Jurkat, Clone E6-1 (cell line): ENCODE data around the gene RABL3.
"Not testable (repeated sequence)": the region's sequence is repeated elsewhere in the genome, so short reads cannot be mapped to it uniquely, and the experiment has no call there.

ENCODE experiments used
- DNase-seq: peaks from one replicate; pipeline ENCODE4 v3.0.0-alpha.2; 2011; ENCODE audit warnings: low read depth, low spot score
- H3K4me3 ChIP-seq: 2 replicates; pipeline ENCODE4 v1.5.1; 2011; ENCODE audit warnings: mild to moderate bottlenecking, low read length, control low read depth, moderate library complexity

RABL3 gene

GRCh38 chr3:120688121-120688520 lies 54.2 kb downstream of the RABL3 start:
- no peak overlapping the region for H3K4me3 ChIP-seq
- no peak for DNase-seq

GRCh38 chr3:120685411-120685810 lies 56.9 kb downstream of the RABL3 start:
- H3K4me3 ChIP-seq: no peak overlapping the region
- no peak for DNase-seq

DNA sequence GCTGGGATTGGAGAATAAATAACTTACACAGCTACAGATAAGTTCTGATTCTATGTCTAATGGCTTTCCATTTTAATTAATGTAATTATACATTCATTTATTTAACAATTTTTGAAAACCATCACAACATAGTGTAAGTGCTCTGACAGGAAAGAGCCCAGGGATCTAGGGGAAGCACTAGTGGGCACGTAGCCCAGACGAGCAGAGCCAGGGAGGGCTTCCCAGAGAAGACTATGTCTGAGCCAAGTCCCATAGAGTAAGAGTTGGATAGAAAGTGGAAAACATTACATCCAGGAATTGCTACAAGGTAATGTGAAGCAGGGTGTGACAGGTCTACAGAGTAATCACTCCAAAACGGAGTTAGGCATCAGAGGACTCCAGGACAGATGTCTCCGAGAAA lies 57.4 kb downstream of the RABL3 start:
- H3K4me3 ChIP-seq: no peak overlapping the region
- no peak for DNase-seq

DNA sequence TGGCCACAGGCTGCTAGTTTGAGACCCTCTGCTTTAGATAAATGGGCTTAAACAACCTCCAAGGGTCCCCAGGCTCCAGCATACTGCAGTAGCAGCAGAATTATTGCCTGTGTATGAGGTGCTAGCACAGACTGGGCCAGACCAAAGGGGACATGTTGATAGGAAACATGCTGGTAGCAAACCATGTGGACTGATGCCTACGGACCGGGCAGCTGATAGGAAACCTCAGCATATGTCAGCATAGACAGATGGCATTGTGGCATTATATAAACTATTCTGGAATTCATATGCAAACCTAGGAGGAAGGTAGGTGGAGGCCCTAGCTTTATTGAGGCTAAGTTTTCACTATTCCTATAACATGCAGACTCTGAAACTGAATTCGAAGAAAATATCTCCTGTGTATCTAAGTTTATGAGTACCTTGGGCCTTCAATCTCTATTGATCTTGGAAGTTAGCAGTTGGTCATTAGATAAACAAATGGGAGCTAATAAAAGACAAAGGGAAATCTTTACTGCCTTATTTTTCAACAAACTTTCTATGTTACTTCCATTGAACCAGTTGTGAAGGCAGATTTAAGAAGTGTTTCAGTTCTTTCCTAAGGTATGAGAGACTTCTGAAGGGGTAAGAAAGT lies 58.5 kb downstream of the RABL3 start:
- DNase-seq: no peak
- no peak overlapping the region for H3K4me3 ChIP-seq

DNA sequence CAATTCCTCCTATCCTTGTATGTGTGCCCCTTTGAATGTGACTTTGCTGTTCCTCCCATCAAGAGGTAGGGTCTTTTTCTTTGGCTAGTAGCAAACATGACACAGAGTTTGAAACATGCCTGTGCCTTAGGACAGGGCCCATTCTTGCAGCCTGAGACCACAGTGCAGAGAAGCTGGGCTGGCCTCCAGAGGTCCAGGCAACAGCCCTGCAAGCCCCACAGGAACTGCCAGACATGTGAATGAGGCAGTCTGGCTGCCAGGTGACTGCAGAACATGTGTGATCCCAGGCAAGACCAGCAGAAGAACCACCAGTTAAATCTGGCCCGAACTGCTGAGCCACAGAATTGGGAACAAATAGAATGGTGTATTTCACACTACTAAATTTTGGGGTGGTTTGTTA lies 59.1 kb downstream of the RABL3 start:
- DNase-seq: no peak
- no peak overlapping the region for H3K4me3 ChIP-seq

- DNase-seq: no peak
- H3K4me3 ChIP-seq: no peak within 1 kb of the TSS
Measured at GRCh38 chr3:120682095-120682681, 60.1 kb downstream of the RABL3 start, which contains the start of gene HGD. Gene HGD (minus strand): TSS chr3:120682239. CDS start chr3:120682111, 128 bp downstream.

GRCh38 chr3:120681506-120682038 lies 60.7 kb downstream of the RABL3 start:
- no peak overlapping the region for H3K4me3 ChIP-seq
- DNase-seq: no peak

DNA sequence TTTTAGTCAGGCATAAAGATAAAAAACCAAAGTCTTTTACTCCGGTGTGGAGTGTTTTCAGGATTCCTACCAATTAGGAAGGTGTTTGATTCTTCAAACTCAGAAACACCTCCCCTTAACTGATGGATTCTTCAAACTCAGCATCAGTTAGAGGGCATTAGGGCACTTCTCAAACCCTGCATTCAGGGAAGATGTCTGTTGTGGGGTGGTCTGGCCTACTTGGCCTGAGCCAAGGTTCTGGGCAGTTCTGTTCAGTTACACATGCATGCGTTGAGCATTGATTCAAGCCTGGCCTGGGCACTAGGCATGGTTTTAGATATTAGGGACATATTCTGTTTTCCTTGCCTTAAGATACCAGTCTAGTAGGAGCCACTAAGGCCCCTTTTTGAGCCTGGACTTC lies 61.3 kb downstream of the RABL3 start:
- DNase-seq: no peak
- H3K4me3 ChIP-seq: no peak overlapping the region

DNA sequence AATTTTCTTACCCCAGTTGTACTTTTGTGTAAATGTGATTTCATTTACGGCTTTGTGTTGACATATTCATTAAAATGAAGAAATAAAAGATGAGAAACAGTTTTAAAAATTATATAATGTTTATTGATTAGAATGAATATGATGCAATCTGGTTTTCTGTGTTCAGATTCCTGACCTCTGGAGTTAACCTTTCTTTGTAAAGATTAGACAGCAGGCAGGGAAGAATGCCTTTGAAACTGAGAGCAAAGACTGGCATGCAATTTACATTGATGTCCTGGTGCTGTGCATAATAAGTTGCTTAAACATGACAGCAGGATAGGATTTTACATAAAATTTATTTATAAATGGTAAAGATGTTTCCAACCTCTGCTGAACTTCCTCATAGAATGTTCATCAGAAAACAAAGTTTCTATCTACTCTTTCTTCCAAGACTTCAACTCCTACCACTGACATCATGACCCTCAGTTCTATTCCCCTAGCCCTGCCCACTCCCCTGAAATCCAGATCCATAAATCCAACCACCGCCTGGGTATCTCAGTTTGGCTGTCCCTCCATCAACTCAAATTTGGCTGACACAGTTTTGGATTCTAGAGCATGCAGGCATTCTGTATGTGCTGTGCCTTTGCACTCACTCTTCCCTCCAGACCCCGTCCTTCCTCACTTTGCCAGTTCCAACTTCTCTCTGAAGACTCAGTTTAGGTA lies 62.0 kb downstream of the RABL3 start:
- no peak for DNase-seq
- no peak overlapping the region for H3K4me3 ChIP-seq

- no peak for DNase-seq
- H3K4me3 ChIP-seq: no peak overlapping the region
Measured at GRCh38 chr3:120678984-120679383, 63.3 kb downstream of the RABL3 start.

GRCh38 chr3:120678331-120678947 lies 63.9 kb downstream of the RABL3 start:
- no peak for DNase-seq
- H3K4me3 ChIP-seq: no peak overlapping the region

GRCh38 chr3:120677193-120677592 lies 65.1 kb downstream of the RABL3 start:
- H3K4me3 ChIP-seq, DNase-seq: not testable (repeated sequence)

DNA sequence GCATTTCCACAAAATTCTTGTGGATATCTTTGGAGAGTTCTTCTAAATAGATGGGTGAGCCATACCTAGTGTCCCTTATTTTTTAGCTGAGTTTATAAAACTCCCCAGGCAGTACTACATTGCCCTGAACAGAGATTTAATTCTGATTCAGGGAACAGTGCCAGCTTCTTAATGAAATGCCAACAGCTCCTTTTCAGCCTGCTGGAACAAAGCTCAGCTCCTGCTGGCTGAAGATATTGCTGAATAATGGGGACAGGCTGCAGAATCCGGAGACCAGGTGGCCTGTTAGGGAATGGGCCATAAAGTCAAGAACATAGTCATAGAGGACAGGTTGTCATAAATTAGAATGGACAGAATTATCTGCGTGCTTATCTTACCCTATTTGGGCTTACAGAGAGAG lies 69.2 kb downstream of the RABL3 start:
- no peak for DNase-seq
- no peak overlapping the region for H3K4me3 ChIP-seq

- no peak overlapping the region for H3K4me3 ChIP-seq
- no peak for DNase-seq
Measured at GRCh38 chr3:120670576-120670975, 71.7 kb downstream of the RABL3 start.

GRCh38 chr3:120664926-120665325 lies 77.4 kb downstream of the RABL3 start:
- H3K4me3 ChIP-seq: no peak overlapping the region
- DNase-seq: no peak

DNA sequence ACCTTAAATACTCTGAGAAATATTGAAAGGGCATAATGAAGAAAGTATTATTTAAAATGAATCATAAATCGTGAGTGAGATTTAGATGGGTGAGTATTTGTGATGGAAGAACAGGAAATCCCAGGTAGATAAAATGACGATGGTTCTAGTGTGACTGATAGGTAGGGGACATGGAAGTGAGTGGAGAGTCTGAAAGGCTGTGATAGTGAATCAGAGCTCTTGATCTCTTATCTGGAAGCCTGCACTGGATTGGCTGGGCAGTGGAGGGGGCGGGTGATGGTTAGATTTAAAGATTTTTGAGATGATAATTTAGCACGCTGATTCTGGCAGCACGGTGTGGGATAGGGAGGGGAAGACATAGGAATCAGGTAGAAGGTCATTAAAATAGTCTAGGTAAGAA lies 80.4 kb downstream of the RABL3 start:
- DNase-seq: no peak
- H3K4me3 ChIP-seq: no peak overlapping the region

- no peak for DNase-seq
- H3K4me3 ChIP-seq: no peak overlapping the region
Measured at GRCh38 chr3:120661106-120661905, 81.0 kb downstream of the RABL3 start.

GRCh38 chr3:120659834-120660233 lies 82.5 kb downstream of the RABL3 start:
- H3K4me3 ChIP-seq: no peak overlapping the region

GRCh38 chr3:120659285-120659684 lies 83.0 kb downstream of the RABL3 start:
- DNase-seq: no peak
- no peak overlapping the region for H3K4me3 ChIP-seq

More at GRCh38 chr3:120659834-120660233, 82.5 kb downstream of the RABL3 start:
- no peak for DNase-seq
